Esophagus muscularis mucosa (tissue), 4 donors: Measurements from ENCODE around the gene MNAT1. TPM values are rescaled to one million over a fixed set of nuclear protein-coding genes. Genes with fewer than 3 reads are reported as not detected.

ENCODE experiments used
- DNase-seq: peaks from one replicate; pipeline ENCODE4 v3.0.0-alpha.2; 2017; ENCODE audit errors: extremely low spot score
- H3K27ac ChIP-seq, 4 donors: fragments of 200-600 bp; sonication (generic); replicated peaks in 1 of 4; 1 replicate in 3 of 4; 2 replicates in 1 of 4; pipeline ENCODE4 v1.5.1; 2016 to 2019; ENCODE audit warnings: mild to moderate bottlenecking in 1 of 4
- H3K27me3 ChIP-seq, 4 donors: fragments of 200-600 bp; sonication (generic); one replicate each; pipeline versions ENCODE4 v1.5.1 to v1.6.0; 2016 to 2019
- H3K36me3 ChIP-seq, 4 donors: fragments of 200-600 bp; sonication (generic); one replicate each; pipeline ENCODE4 v1.5.1; 2016 to 2019
- H3K4me1 ChIP-seq, 4 donors: fragments of 200-600 bp; sonication (generic); one replicate each; pipeline ENCODE4 v1.5.1; 2016 to 2019
- H3K4me3 ChIP-seq, 4 donors: fragments of 200-600 bp; sonication (generic); 1 replicate in 2 of 4; 2 replicates in 2 of 4; pipeline ENCODE4 v1.5.1; 2016 to 2019; ENCODE audit warnings: mild to moderate bottlenecking in 4 of 4, moderate library complexity in 1 of 4
- H3K9me3 ChIP-seq, 4 donors: fragments of 200-600 bp; sonication (generic); 1 replicate in 3 of 4; 2 replicates in 1 of 4; pipeline ENCODE4 v1.5.1; 2016 to 2019
- CTCF ChIP-seq, 3 experiments: fragments of 200-600 bp in 2 of 3; fragments of 450-650 bp in 1 of 3; sonication (generic) in 2 of 3; IDR thresholded peaks; one replicate each; pipeline ENCODE4 v1.5.1; 2017 to 2019; ENCODE audit warnings: antibody characterized with exemption in 3 of 3, mild to moderate bottlenecking in 2 of 3, moderate library complexity in 1 of 3
- EP300 ChIP-seq: sonication (generic); formaldehyde crosslinking; IDR thresholded peaks from one replicate; pipeline ENCODE4 v1.6.1; 2017; ENCODE audit warnings: antibody characterized with exemption
- POLR2A ChIP-seq: fragments of 450-650 bp; IDR thresholded peaks from one replicate; pipeline ENCODE4 v1.6.1; 2017; ENCODE audit warnings: antibody characterized with exemption, moderate library complexity, mild to moderate bottlenecking, low read depth
- POLR2AphosphoS5 ChIP-seq, 2 donors: sonication (generic); formaldehyde crosslinking; IDR thresholded peaks; one replicate each; pipeline ENCODE4 v1.6.1; 2017; ENCODE audit warnings: antibody characterized with exemption in 2 of 2
- WGBS: methylation state at CpG from one replicate; pipeline ENCODE4 v1.1.5; 2018; 5-methylcytosine and 5-hydroxymethylcytosine counted together
- intact Hi-C: fragments of 100-400 bp; cut with DNase I; formaldehyde crosslinking; loops from one replicate; pipeline ENCODE4 v1.15.1; 2023
- total RNA-seq, 4 donors: library from RNA; depleted of rRNA; stranded (reverse); fragments of >200 nt; gene quantifications; one replicate each; pipeline versions ENCODE4 v1.1.0 to v1.2.1, GENCODE V29; 2016

Gene MNAT1
- total RNA-seq, 4 donors from 2014 or later, result 34.9 to 48.2 (median 38.1) TPM

GRCh38 chr14:60744566-60744965, 10.0 kb downstream of the MNAT1 start:
- Histone ChIP-seq H3K36me3 (no peaks in the 10 kb centered on the region), H3K9me3 (peaks cover 0 to 11% (median 7%) of the 10 kb centered on the region in 4 donors), H3K27ac (no peak overlapping the region), H3K27me3 (no peaks in the 10 kb centered on the region), H3K4me3 (no peak overlapping the region), H3K4me1 (no peaks in the 10 kb centered on the region)
- no peak for DNase-seq
- TF ChIP-seq CTCF (IDR thresholded peaks at IDR 0.05) (no peak), POLR2AphosphoS5 (IDR thresholded peaks at IDR 0.05) (no peak), POLR2A (no peak), EP300 (no peak)
- intact Hi-C loops, result no loop called here

- no peak for DNase-seq
- H3K27ac ChIP-seq, result no peak overlapping the region
- peaks cover 0 to 18% (median 13%) of the 10 kb centered on the region in 4 donors for H3K4me1 ChIP-seq
- no peaks in the 10 kb centered on the region for H3K27me3 ChIP-seq
- 75% methylated on average over 7 of the region's 7 CpGs for WGBS
- no peaks in the 10 kb centered on the region for H3K9me3 ChIP-seq
- TF ChIP-seq CTCF (IDR thresholded peaks at IDR 0.05), result no peak
- intact Hi-C loops, result no loop called here
- no peaks in the 10 kb centered on the region for H3K36me3 ChIP-seq
- H3K4me3 ChIP-seq, result no peak overlapping the region
Measured at GRCh38 chr14:60753264-60754119, 18.9 kb downstream of the MNAT1 start.

- Histone ChIP-seq H3K9me3 (no peaks in the 10 kb centered on the region), H3K36me3 (no peaks in the 10 kb centered on the region), H3K4me3 (no peak overlapping the region), H3K27me3 (no peaks in the 10 kb centered on the region), H3K27ac (no peak overlapping the region), H3K4me1 (peaks cover 0 to 36% (median 17%) of the 10 kb centered on the region in 4 donors)
- no peak for DNase-seq
- 24% methylated on average over 1 of the region's 1 CpG for WGBS
- intact Hi-C loops, result no loop called here
- TF ChIP-seq POLR2AphosphoS5 (IDR thresholded peaks at IDR 0.05) (no peak), EP300 (no peak), POLR2A (no peak), CTCF (IDR thresholded peaks at IDR 0.05) (no peak)
Measured at GRCh38 chr14:60756847-60757246, 22.3 kb downstream of the MNAT1 start.

- intact Hi-C loops, result no loop called here
- H3K36me3 ChIP-seq, result no peaks in the 10 kb centered on the region
- no peak for DNase-seq
- no peaks in the 10 kb centered on the region for H3K27me3 ChIP-seq
- H3K4me1 ChIP-seq, result peaks cover 0 to 36% (median 17%) of the 10 kb centered on the region in 4 donors
- 83% methylated on average over 1 of the region's 1 CpG for WGBS
- TF ChIP-seq POLR2A, result no peak
- H3K9me3 ChIP-seq, result no peaks in the 10 kb centered on the region
- H3K4me3 ChIP-seq, result no peak overlapping the region
- no peak overlapping the region for H3K27ac ChIP-seq
Measured at GRCh38 chr14:60757567-60758002, 23.0 kb downstream of the MNAT1 start.

GRCh38 chr14:60758885-60759284, 24.3 kb downstream of the MNAT1 start:
- no peak for DNase-seq
- no peaks in the 10 kb centered on the region for H3K36me3 ChIP-seq
- H3K4me1 ChIP-seq, result peaks cover 0 to 36% (median 17%) of the 10 kb centered on the region in 4 donors
- H3K4me3 ChIP-seq, result no peak overlapping the region
- intact Hi-C loops, result no loop called here
- no peaks in the 10 kb centered on the region for H3K27me3 ChIP-seq
- H3K27ac ChIP-seq, result no peak overlapping the region
- H3K9me3 ChIP-seq, result no peaks in the 10 kb centered on the region
- no peak for TF ChIP-seq EP300
- TF ChIP-seq POLR2AphosphoS5 (IDR thresholded peaks at IDR 0.05), result no peak
- no peak for TF ChIP-seq CTCF (IDR thresholded peaks at IDR 0.05)
- no peak for TF ChIP-seq POLR2A
- WGBS, result 43% methylated on average over 2 of the region's 2 CpGs
